ENCODE results near the gene FRRS1L. TPM values are rescaled to one million over a fixed set of nuclear protein-coding genes. Genes with fewer than 3 reads are reported as not detected.

The FRRS1L gene
- total RNA-seq, 1 experiment from 2014 or later, result not detected

DNA sequence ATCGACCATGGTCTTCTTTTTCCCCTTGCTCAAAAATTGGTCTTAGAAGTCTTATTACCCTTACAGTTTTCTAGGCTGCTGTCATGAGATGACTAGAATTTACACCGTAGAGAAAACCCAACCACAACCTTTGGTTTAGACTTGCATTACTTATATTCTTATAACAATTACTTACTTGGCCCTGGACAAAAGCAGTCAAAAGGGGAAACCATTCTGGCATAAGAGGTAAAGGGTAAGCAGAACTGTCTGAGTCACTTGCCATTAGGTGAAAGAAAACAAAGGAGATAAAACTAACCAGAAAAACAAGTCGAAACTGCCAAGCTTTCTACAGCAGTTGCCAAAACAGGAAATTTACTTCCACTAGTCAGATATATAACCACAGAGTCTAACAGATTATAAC lies 65.2 kb downstream of the FRRS1L start:
- Mint-ChIP-seq H3K27ac (ENCODE audit: unreplicated experiment) (peak overlapping the region; percentile 85), H3K4me1 (ENCODE audit: low read depth, unreplicated experiment) (peaks cover 36% of the 10 kb centered on the region), H3K27me3 (ENCODE audit: unreplicated experiment) (no peaks in the 10 kb centered on the region), H3K4me3 (ENCODE audit: low read depth, unreplicated experiment) (peak overlapping the region; percentile 31), H3K9me3 (ENCODE audit: low read depth, unreplicated experiment) (no peaks in the 10 kb centered on the region), H3K36me3 (ENCODE audit: insufficient read depth, unreplicated experiment) (peaks cover 13% of the 10 kb centered on the region)
- no TSS peak for BruUV-seq (replicated peaks)
- CTCF ChIA-PET, result no interaction called here
- intact Hi-C loops (cut with micrococcal nuclease; ENCODE audit: unreplicated experiment), result no loop called here
- TF ChIP-seq, protein P1, sequence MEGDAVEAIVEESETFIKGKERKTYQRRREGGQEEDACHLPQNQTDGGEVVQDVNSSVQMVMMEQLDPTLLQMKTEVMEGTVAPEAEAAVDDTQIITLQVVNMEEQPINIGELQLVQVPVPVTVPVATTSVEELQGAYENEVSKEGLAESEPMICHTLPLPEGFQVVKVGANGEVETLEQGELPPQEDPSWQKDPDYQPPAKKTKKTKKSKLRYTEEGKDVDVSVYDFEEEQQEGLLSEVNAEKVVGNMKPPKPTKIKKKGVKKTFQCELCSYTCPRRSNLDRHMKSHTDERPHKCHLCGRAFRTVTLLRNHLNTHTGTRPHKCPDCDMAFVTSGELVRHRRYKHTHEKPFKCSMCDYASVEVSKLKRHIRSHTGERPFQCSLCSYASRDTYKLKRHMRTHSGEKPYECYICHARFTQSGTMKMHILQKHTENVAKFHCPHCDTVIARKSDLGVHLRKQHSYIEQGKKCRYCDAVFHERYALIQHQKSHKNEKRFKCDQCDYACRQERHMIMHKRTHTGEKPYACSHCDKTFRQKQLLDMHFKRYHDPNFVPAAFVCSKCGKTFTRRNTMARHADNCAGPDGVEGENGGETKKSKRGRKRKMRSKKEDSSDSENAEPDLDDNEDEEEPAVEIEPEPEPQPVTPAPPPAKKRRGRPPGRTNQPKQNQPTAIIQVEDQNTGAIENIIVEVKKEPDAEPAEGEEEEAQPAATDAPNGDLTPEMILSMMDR (IDR thresholded peaks at IDR 0.05; ENCODE audit: unreplicated experiment), result no peak
- DNase-seq, result peak; percentile 27

- H3K4me1 Mint-ChIP-seq (ENCODE audit: low read depth, unreplicated experiment), result peaks cover 38% of the 10 kb centered on the region
- BruUV-seq (replicated peaks), result TSS peak; percentile 17
- TF ChIP-seq, protein P1 (IDR thresholded peaks at IDR 0.05; ENCODE audit: unreplicated experiment), result no peak
- H3K9me3 Mint-ChIP-seq (ENCODE audit: low read depth, unreplicated experiment), result no peaks in the 10 kb centered on the region
- CTCF ChIA-PET, result no interaction called here
- DNase-seq, result no peak
- peak overlapping the region; percentile 85 for H3K27ac Mint-ChIP-seq (ENCODE audit: unreplicated experiment)
- peak overlapping the region; percentile 31 for H3K4me3 Mint-ChIP-seq (ENCODE audit: low read depth, unreplicated experiment)
- intact Hi-C loops (cut with micrococcal nuclease; ENCODE audit: unreplicated experiment), result no loop called here
- no peaks in the 10 kb centered on the region for H3K27me3 Mint-ChIP-seq (ENCODE audit: unreplicated experiment)
- H3K36me3 Mint-ChIP-seq (ENCODE audit: insufficient read depth, unreplicated experiment), result peaks cover 13% of the 10 kb centered on the region
Measured at GRCh38 chr9:109101202-109101595, 65.8 kb downstream of the FRRS1L start.

GRCh38 chr9:109100543-109101201 lies 66.4 kb downstream of the FRRS1L start:
- H3K4me3 Mint-ChIP-seq (ENCODE audit: low read depth, unreplicated experiment), result peak overlapping the region; percentile 31
- CTCF ChIA-PET, result no interaction called here
- intact Hi-C loops (cut with micrococcal nuclease; ENCODE audit: unreplicated experiment), result no loop called here
- H3K27me3 Mint-ChIP-seq (ENCODE audit: unreplicated experiment), result no peaks in the 10 kb centered on the region
- peaks cover 13% of the 10 kb centered on the region for H3K36me3 Mint-ChIP-seq (ENCODE audit: insufficient read depth, unreplicated experiment)
- peak overlapping the region; percentile 85 for H3K27ac Mint-ChIP-seq (ENCODE audit: unreplicated experiment)
- H3K9me3 Mint-ChIP-seq (ENCODE audit: low read depth, unreplicated experiment), result no peaks in the 10 kb centered on the region
- DNase-seq, result no peak
- TF ChIP-seq, protein P1 (IDR thresholded peaks at IDR 0.05; ENCODE audit: unreplicated experiment), result no peak
- BruUV-seq (replicated peaks), result no TSS peak
- peaks cover 43% of the 10 kb centered on the region for H3K4me1 Mint-ChIP-seq (ENCODE audit: low read depth, unreplicated experiment)

GRCh38 chr9:109098960-109099308 lies 68.1 kb downstream of the FRRS1L start:
- H3K27me3 Mint-ChIP-seq (ENCODE audit: unreplicated experiment), result no peaks in the 10 kb centered on the region
- H3K4me3 Mint-ChIP-seq (ENCODE audit: low read depth, unreplicated experiment), result no peak overlapping the region
- H3K4me1 Mint-ChIP-seq (ENCODE audit: low read depth, unreplicated experiment), result peaks cover 61% of the 10 kb centered on the region
- H3K27ac Mint-ChIP-seq (ENCODE audit: unreplicated experiment), result peak overlapping the region; percentile 50
- CTCF ChIA-PET, result no interaction called here
- intact Hi-C loops (cut with micrococcal nuclease; ENCODE audit: unreplicated experiment), result loop anchor here (1.0 kb wide), 1 partner anchor 12 kb away; no protein-coding TSS in a partner anchor
- H3K9me3 Mint-ChIP-seq (ENCODE audit: low read depth, unreplicated experiment), result no peaks in the 10 kb centered on the region
- BruUV-seq (replicated peaks), result no TSS peak
- H3K36me3 Mint-ChIP-seq (ENCODE audit: insufficient read depth, unreplicated experiment), result peaks cover 8% of the 10 kb centered on the region
- TF ChIP-seq, protein P1 (IDR thresholded peaks at IDR 0.05; ENCODE audit: unreplicated experiment), result no peak
- no peak for DNase-seq
